ENCODE data around the gene GATA3. TPM values are rescaled to one million over a fixed set of nuclear protein-coding genes. Genes with fewer than 3 reads are reported as not detected.

Gene GATA3
- total RNA-seq, 1 donor = not detected

GRCh38 chr10:8115618-8115980, 61.1 kb downstream of the GATA3 start:
- no peaks in the 10 kb centered on the region for H4K20me1 ChIP-seq (ENCODE audit: insufficient read depth, low read length)
- H3K79me2 ChIP-seq (ENCODE audit: insufficient read depth, low read length) = no peaks in the 10 kb centered on the region
- no peak for DNase-seq (ENCODE audit: insufficient read length, low spot score, missing footprints)
- H3K9me3 ChIP-seq (ENCODE audit: low read depth, low read length) = no peaks in the 10 kb centered on the region
- no peak overlapping the region for H3K4me2 ChIP-seq (ENCODE audit: insufficient read depth, low read length)
- no peak overlapping the region for H3K4me3 ChIP-seq (ENCODE audit: insufficient read depth, low read length)
- no peak overlapping the region for H2AFZ ChIP-seq (ENCODE audit: low read length)
- H3K27me3 ChIP-seq (ENCODE audit: insufficient read depth, low read length) = no peaks in the 10 kb centered on the region
- H3K36me3 ChIP-seq (ENCODE audit: insufficient read depth, low read length) = no peaks in the 10 kb centered on the region
- no peaks in the 10 kb centered on the region for H3K4me1 ChIP-seq (ENCODE audit: insufficient read depth, low read length)
- TF ChIP-seq CTCF (IDR thresholded peaks at IDR 0.05; ENCODE audit: extremely low read depth, low read depth, low read length) = no peak
- no peak overlapping the region for H3K27ac ChIP-seq (ENCODE audit: low read depth, low read length)

GRCh38 chr10:8116474-8116873, 62.0 kb downstream of the GATA3 start:
- Histone ChIP-seq H3K4me1 (ENCODE audit: insufficient read depth, low read length) (no peaks in the 10 kb centered on the region), H3K9me3 (ENCODE audit: low read depth, low read length) (no peaks in the 10 kb centered on the region), H3K4me3 (ENCODE audit: insufficient read depth, low read length) (no peak overlapping the region), H3K27ac (ENCODE audit: low read depth, low read length) (no peak overlapping the region), H3K36me3 (ENCODE audit: insufficient read depth, low read length) (no peaks in the 10 kb centered on the region), H3K79me2 (ENCODE audit: insufficient read depth, low read length) (no peaks in the 10 kb centered on the region), H3K4me2 (ENCODE audit: insufficient read depth, low read length) (no peak overlapping the region), H2AFZ (ENCODE audit: low read length) (no peak overlapping the region), H4K20me1 (ENCODE audit: insufficient read depth, low read length) (no peaks in the 10 kb centered on the region), H3K27me3 (ENCODE audit: insufficient read depth, low read length) (no peaks in the 10 kb centered on the region)
- TF ChIP-seq CTCF (IDR thresholded peaks at IDR 0.05; ENCODE audit: extremely low read depth, low read depth, low read length) = no peak
- no peak for DNase-seq (ENCODE audit: insufficient read length, low spot score, missing footprints)

- no peak overlapping the region for H3K4me3 ChIP-seq (ENCODE audit: insufficient read depth, low read length)
- no peaks in the 10 kb centered on the region for H3K36me3 ChIP-seq (ENCODE audit: insufficient read depth, low read length)
- H2AFZ ChIP-seq (ENCODE audit: low read length) = no peak overlapping the region
- no peak for DNase-seq (ENCODE audit: insufficient read length, low spot score, missing footprints)
- H3K9me3 ChIP-seq (ENCODE audit: low read depth, low read length) = no peaks in the 10 kb centered on the region
- no peaks in the 10 kb centered on the region for H3K79me2 ChIP-seq (ENCODE audit: insufficient read depth, low read length)
- no peak overlapping the region for H3K4me2 ChIP-seq (ENCODE audit: insufficient read depth, low read length)
- H3K27me3 ChIP-seq (ENCODE audit: insufficient read depth, low read length) = no peaks in the 10 kb centered on the region
- H3K4me1 ChIP-seq (ENCODE audit: insufficient read depth, low read length) = no peaks in the 10 kb centered on the region
- H4K20me1 ChIP-seq (ENCODE audit: insufficient read depth, low read length) = no peaks in the 10 kb centered on the region
- TF ChIP-seq CTCF (IDR thresholded peaks at IDR 0.05; ENCODE audit: extremely low read depth, low read depth, low read length) = no peak
- no peak overlapping the region for H3K27ac ChIP-seq (ENCODE audit: low read depth, low read length)
Measured at GRCh38 chr10:8116926-8117493, 62.5 kb downstream of the GATA3 start.

GRCh38 chr10:8121201-8121890, 66.9 kb downstream of the GATA3 start:
- TF ChIP-seq CTCF (IDR thresholded peaks at IDR 0.05; ENCODE audit: extremely low read depth, low read depth, low read length) = no peak
- Histone ChIP-seq H3K4me2 (ENCODE audit: insufficient read depth, low read length) (no peak overlapping the region), H3K27ac (ENCODE audit: low read depth, low read length) (no peak overlapping the region), H2AFZ (ENCODE audit: low read length) (no peak overlapping the region), H4K20me1 (ENCODE audit: insufficient read depth, low read length) (no peaks in the 10 kb centered on the region), H3K79me2 (ENCODE audit: insufficient read depth, low read length) (no peaks in the 10 kb centered on the region), H3K27me3 (ENCODE audit: insufficient read depth, low read length) (no peaks in the 10 kb centered on the region), H3K9me3 (ENCODE audit: low read depth, low read length) (no peaks in the 10 kb centered on the region), H3K4me1 (ENCODE audit: insufficient read depth, low read length) (no peaks in the 10 kb centered on the region), H3K36me3 (ENCODE audit: insufficient read depth, low read length) (no peaks in the 10 kb centered on the region), H3K4me3 (ENCODE audit: insufficient read depth, low read length) (no peak overlapping the region)
- no peak for DNase-seq (ENCODE audit: insufficient read length, low spot score, missing footprints)
